Hepatocyte (in vitro differentiated cells): ENCODE results near the gene SLC5A1. TPM values are rescaled to one million over a fixed set of nuclear protein-coding genes. Genes with fewer than 3 reads are reported as not detected.
"Not testable (repeated sequence)": the region's sequence is repeated elsewhere in the genome, so short reads cannot be mapped to it uniquely, and the experiment has no call there.

Experiments used
- DNase-seq: peaks from one replicate; pipeline ENCODE4 v3.0.0-alpha.2; 2016; ENCODE audit warnings: low spot score
- H2AFZ ChIP-seq: fragments of 200-600 bp; sonication (generic); 2 replicates; pipeline ENCODE4 v1.6.0; 2016; ENCODE audit warnings: antibody characterized with exemption, mild to moderate bottlenecking
- H3K27ac ChIP-seq: fragments of 200-600 bp; sonication (generic); 2 replicates; pipeline ENCODE4 v1.5.1; 2016; ENCODE audit warnings: mild to moderate bottlenecking
- H3K27me3 ChIP-seq: fragments of 200-600 bp; sonication (generic); 2 replicates; pipeline ENCODE4 v1.6.1; 2016
- H3K36me3 ChIP-seq: fragments of 200-600 bp; sonication (generic); replicated peaks from 2 replicates; pipeline ENCODE4 v1.5.1; 2016; ENCODE audit warnings: low read depth; ENCODE audit not compliant: insufficient read depth
- H3K4me1 ChIP-seq: fragments of 200-600 bp; sonication (generic); 2 replicates; pipeline ENCODE4 v1.5.1; 2016; ENCODE audit warnings: mild to moderate bottlenecking, moderate library complexity; ENCODE audit not compliant: insufficient read depth
- H3K4me2 ChIP-seq: fragments of 200-600 bp; sonication (generic); 2 replicates; pipeline ENCODE4 v1.6.0; 2016
- H3K4me3 ChIP-seq: fragments of 200-600 bp; sonication (generic); 2 replicates; pipeline ENCODE4 v1.5.1; 2016; ENCODE audit warnings: mild to moderate bottlenecking
- H3K79me2 ChIP-seq: fragments of 200-600 bp; sonication (generic); 2 replicates; pipeline ENCODE4 v1.6.0; 2017; ENCODE audit warnings: mild to moderate bottlenecking
- H3K9me2 ChIP-seq: fragments of 200-600 bp; sonication (generic); replicated peaks from 2 replicates; pipeline ENCODE4 v1.6.0; 2017; ENCODE audit warnings: mild to moderate bottlenecking; ENCODE audit not compliant: insufficient read depth
- H3K9me3 ChIP-seq: fragments of 200-600 bp; sonication (generic); 2 replicates; pipeline ENCODE4 v1.5.1; 2016; ENCODE audit warnings: low read depth, mild to moderate bottlenecking
- H4K20me1 ChIP-seq: fragments of 200-600 bp; sonication (generic); 2 replicates; pipeline ENCODE4 v1.6.0; 2016; ENCODE audit warnings: mild to moderate bottlenecking; ENCODE audit not compliant: insufficient read depth, poor library complexity, severe bottlenecking
- EZH2 ChIP-seq: fragments of 200-600 bp; sonication (generic); IDR thresholded peaks from 2 replicates; pipeline ENCODE4 v1.6.1; 2016; ENCODE audit warnings: antibody characterized with exemption, mild to moderate bottlenecking, borderline replicate concordance
- EZH2phosphoT487 ChIP-seq: fragments of 200-600 bp; sonication (generic); IDR thresholded peaks from one replicate; pipeline ENCODE4 v1.6.1; 2018; ENCODE audit warnings: antibody characterized with exemption, mild to moderate bottlenecking, low read depth, moderate library complexity; ENCODE audit not compliant: unreplicated experiment, severe bottlenecking
- WGBS: methylation state at CpG from one replicate; pipeline ENCODE4 v1.1.6; 2016; ENCODE audit warnings: low lambda C conversion rate; ENCODE audit errors: missing lambda C conversion rate; 5-methylcytosine and 5-hydroxymethylcytosine counted together
- polyA plus RNA-seq: library from polyadenylated mRNA; unstranded; fragments of >200 nt; fragmentation: Nextera tagmentation; extraction: Ambion mirVana; gene quantifications from 2 replicates; pipeline ENCODE4 v1.2.1, GENCODE V29; 2016
- total RNA-seq: library from RNA; depleted of rRNA; stranded (reverse); fragments of >200 nt; gene quantifications from 2 replicates; pipeline ENCODE4 v1.2.3, GENCODE V29; 2014
- TF ChIP-seq, protein P1 (sequence below): fragments of 200-600 bp; sonication (generic); IDR thresholded peaks from 2 replicates; pipeline ENCODE4 v1.5.1; 2016; ENCODE audit warnings: antibody characterized with exemption, mild to moderate bottlenecking; ENCODE audit not compliant: poor library complexity

SLC5A1 gene
- total and polyA plus RNA-seq, 2 experiments from 2014 or later, result 3.0 to 7.3 TPM

DNA sequence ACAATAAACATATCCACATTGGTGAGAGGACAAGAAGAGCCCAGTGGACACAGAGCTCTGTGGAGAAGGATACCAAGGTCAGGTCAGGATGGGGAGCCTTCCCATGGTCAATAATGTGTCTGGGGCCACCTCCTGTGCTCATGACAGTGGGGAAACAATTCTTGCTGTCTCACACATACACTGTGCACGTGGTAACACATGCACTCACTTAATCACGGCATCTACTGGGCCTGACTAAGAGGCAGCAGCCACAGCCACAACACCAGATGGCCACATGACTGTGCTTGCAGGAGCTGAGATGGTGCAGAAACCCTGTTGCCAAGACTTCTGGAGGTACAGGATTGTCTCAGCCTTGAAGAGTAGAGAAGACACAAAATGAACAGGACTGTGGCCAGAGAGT, 87.4 kb downstream of the SLC5A1 start:
- no peak for DNase-seq
- no peak overlapping the region for H3K27ac ChIP-seq
- no peaks in the 10 kb centered on the region for H3K4me1 ChIP-seq
- H3K9me2 ChIP-seq, result no peaks in the 10 kb centered on the region
- no peaks in the 10 kb centered on the region for H3K27me3 ChIP-seq
- no peak overlapping the region for H2AFZ ChIP-seq
- H3K79me2 ChIP-seq, result no peaks in the 10 kb centered on the region
- WGBS, result 92% methylated on average over 2 of the region's 2 CpGs
- no peaks in the 10 kb centered on the region for H4K20me1 ChIP-seq
- TF ChIP-seq EZH2 (no peak), EZH2phosphoT487 (no peak)
- TF ChIP-seq, protein P1, sequence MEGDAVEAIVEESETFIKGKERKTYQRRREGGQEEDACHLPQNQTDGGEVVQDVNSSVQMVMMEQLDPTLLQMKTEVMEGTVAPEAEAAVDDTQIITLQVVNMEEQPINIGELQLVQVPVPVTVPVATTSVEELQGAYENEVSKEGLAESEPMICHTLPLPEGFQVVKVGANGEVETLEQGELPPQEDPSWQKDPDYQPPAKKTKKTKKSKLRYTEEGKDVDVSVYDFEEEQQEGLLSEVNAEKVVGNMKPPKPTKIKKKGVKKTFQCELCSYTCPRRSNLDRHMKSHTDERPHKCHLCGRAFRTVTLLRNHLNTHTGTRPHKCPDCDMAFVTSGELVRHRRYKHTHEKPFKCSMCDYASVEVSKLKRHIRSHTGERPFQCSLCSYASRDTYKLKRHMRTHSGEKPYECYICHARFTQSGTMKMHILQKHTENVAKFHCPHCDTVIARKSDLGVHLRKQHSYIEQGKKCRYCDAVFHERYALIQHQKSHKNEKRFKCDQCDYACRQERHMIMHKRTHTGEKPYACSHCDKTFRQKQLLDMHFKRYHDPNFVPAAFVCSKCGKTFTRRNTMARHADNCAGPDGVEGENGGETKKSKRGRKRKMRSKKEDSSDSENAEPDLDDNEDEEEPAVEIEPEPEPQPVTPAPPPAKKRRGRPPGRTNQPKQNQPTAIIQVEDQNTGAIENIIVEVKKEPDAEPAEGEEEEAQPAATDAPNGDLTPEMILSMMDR, result no peak
- no peak overlapping the region for H3K4me2 ChIP-seq
- H3K9me3 ChIP-seq, result no peaks in the 10 kb centered on the region
- H3K36me3 ChIP-seq, result no peaks in the 10 kb centered on the region
- no peak overlapping the region for H3K4me3 ChIP-seq

DNA sequence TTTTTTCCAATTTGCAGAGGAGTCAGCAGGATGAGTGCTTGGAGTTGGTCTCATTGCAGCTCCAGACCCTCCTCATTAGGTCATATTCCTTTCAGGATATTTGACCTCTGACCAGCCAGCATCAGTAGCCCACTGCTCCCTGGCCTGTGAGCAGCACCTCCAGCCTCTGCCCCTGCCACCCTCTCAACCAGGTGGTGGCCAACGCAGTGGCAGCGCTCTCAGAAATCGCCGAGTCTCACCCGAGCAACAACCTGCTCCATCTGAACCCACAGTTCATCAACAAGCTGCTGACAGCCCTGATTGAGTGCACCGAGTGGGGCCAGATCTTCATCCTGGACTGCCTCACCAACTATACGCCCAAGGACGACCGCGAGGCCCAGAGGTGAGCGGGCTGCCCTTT, 89.1 kb downstream of the SLC5A1 start:
- no peak overlapping the region for H3K4me3 ChIP-seq
- 92% methylated on average over 11 of the region's 11 CpGs for WGBS
- H3K27ac ChIP-seq, result no peak overlapping the region
- DNase-seq, result no peak
- no peaks in the 10 kb centered on the region for H3K4me1 ChIP-seq
- H4K20me1 ChIP-seq, result no peaks in the 10 kb centered on the region
- no peaks in the 10 kb centered on the region for H3K27me3 ChIP-seq
- H3K36me3 ChIP-seq, result no peaks in the 10 kb centered on the region
- H3K4me2 ChIP-seq, result no peak overlapping the region
- TF ChIP-seq EZH2phosphoT487 (no peak), EZH2 (no peak)
- TF ChIP-seq, protein P1, result no peak
- H3K9me3 ChIP-seq, result no peaks in the 10 kb centered on the region
- H3K79me2 ChIP-seq, result no peaks in the 10 kb centered on the region
- H3K9me2 ChIP-seq, result no peaks in the 10 kb centered on the region
- H2AFZ ChIP-seq, result no peak overlapping the region

DNA sequence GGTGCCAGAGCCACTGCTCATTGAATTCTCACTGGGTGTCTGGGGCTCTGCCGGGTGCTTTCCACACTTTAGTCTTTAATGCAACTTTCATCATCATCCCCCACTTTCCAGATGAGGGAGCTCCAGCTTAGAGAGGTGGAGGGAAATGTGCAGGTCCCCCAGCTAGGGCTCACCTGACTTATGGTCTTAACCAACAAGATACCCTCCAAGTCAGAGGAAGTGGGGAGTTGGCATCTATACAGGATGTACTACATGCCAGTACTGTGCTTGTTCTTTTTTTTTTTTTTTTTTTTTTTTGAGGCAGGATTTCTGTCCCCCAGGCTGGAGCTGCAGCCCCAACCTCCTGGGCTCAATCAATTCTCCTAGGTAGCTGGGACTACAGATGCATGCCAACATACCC, 89.7 kb downstream of the SLC5A1 start:
- Histone ChIP-seq H3K4me2 (no peak overlapping the region), H3K9me2 (no peaks in the 10 kb centered on the region), H3K27me3 (no peaks in the 10 kb centered on the region), H3K4me1 (no peaks in the 10 kb centered on the region), H3K9me3 (no peaks in the 10 kb centered on the region), H2AFZ (no peak overlapping the region), H3K27ac (no peak overlapping the region), H3K79me2 (no peaks in the 10 kb centered on the region), H3K4me3 (no peak overlapping the region), H3K36me3 (no peaks in the 10 kb centered on the region), H4K20me1 (no peaks in the 10 kb centered on the region)
- WGBS, result 76% methylated on average over 1 of the region's 1 CpG
- DNase-seq, result no peak
- no peak for TF ChIP-seq EZH2

DNA sequence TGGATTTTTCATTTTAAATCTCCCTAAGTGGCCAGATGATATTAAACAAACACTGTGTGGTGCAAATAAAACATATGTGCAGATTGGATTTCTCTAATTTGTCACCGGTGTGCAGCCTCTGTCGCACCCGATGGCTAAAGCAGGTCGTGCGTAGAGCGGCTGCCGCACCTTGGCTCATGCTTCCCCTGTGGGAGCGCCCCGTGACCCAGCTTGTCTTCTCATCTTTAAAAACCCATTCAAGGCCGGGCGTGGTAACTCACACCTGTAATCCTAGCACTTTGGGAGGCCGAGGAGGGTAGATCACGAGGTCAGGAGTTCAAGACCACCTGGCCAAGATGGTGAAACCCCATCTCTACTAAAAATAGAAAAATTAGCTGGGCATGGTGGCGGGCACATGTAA, 91.7 kb downstream of the SLC5A1 start:
- not testable (repeated sequence) for H3K9me2 ChIP-seq, H3K79me2 ChIP-seq
- WGBS, result 95% methylated on average over 14 of the region's 14 CpGs

DNA sequence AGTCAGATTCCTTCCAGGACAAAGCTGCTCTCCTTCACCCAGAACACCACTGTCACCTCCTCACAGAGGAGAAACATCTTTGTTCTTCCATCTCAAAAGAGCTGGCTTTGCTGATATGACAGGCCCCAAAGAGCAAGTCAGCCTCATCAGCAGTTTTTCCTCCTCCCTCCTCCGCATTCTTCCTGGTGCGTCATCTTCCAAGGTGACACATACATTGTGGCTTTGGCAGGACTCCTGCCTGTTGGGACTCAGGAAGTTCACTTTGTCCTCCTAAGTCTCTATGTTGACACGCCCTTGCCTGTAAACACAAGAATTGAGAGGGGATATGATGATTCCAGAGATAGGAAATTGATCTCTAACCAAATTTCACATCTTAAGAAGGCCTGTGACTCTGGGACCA, 92.9 kb downstream of the SLC5A1 start:
- not testable (repeated sequence) for H2AFZ ChIP-seq, H3K79me2 ChIP-seq, H3K9me2 ChIP-seq, H3K27ac ChIP-seq, H3K4me3 ChIP-seq, H3K4me2 ChIP-seq, H3K27me3 ChIP-seq, H3K4me1 ChIP-seq, H3K9me3 ChIP-seq, H4K20me1 ChIP-seq, H3K36me3 ChIP-seq, DNase-seq
- WGBS, result 72% methylated on average over 3 of the region's 3 CpGs

More for the DNA sequence above, 91.7 kb downstream of the SLC5A1 start:
- H3K36me3 ChIP-seq, H2AFZ ChIP-seq, H3K27ac ChIP-seq, H3K4me2 ChIP-seq, H3K9me3 ChIP-seq, DNase-seq, H3K27me3 ChIP-seq, H4K20me1 ChIP-seq, H3K4me1 ChIP-seq, H3K4me3 ChIP-seq: not testable (repeated sequence)

DNA sequence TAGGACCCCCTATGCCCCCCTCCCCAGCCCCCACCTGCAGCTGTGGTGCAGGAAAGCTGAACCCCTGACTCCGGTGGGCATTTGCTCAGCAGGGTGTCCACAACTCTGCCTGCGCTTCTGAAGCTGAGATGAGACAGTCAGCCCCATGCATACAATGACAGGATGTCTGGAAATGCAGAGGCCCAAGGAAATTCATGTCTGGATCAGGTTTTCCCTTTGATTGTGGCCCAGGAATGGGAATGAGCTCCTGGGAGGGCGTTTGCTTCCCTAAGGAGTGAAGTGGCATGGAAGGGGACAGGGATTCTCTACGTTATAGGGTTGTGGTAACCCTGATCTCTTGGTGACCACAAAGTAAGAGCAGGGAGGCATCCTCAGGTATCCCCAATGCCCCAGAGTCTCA, 93.8 kb downstream of the SLC5A1 start:
- not testable (repeated sequence) for H3K4me2 ChIP-seq, DNase-seq, H2AFZ ChIP-seq, H3K4me3 ChIP-seq, H3K4me1 ChIP-seq, H3K79me2 ChIP-seq, H3K27ac ChIP-seq, H3K9me3 ChIP-seq, H3K36me3 ChIP-seq, H3K9me2 ChIP-seq, H4K20me1 ChIP-seq, H3K27me3 ChIP-seq
- 82% methylated on average over 4 of the region's 4 CpGs for WGBS

DNA sequence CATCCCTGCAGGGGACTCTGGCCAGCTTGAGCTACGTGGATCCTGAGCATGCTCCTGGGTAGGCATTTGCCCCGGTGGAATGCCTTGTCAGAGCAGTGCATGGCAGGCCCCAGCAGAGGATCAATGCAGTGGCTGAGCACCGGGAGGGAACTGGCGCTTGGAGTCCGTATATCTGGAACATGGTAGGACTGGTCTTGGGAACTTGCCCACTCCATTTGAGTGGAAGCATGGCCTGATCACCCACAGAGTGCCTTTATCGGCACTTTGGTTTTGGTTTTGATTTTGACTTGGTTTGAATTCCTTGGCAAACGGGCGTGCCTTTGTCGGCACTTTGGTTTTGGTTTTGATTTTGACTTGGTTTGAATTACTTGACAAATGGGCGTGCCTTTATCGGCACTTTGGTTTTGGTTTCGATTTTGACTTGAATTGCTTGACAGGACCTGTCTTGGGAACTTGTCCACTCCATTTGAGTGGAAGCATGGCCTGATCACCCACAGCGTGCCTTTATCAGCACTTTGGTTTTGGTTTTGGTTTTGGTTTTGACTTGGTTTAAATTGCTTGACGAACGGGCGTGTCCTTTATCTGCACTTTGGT, 94.8 kb downstream of the SLC5A1 start:
- not testable (repeated sequence) for H3K27ac ChIP-seq, DNase-seq, H3K27me3 ChIP-seq

More for the DNA sequence above, 94.8 kb downstream of the SLC5A1 start:
- H3K36me3 ChIP-seq, H3K4me2 ChIP-seq, H3K9me3 ChIP-seq, H3K79me2 ChIP-seq, H3K4me1 ChIP-seq, H4K20me1 ChIP-seq, H2AFZ ChIP-seq, H3K9me2 ChIP-seq, H3K4me3 ChIP-seq: not testable (repeated sequence)
- WGBS, result 91% methylated on average over 16 of the region's 16 CpGs
